ENCODE results near the gene TAAR9.

The TAAR9 gene

DNA sequence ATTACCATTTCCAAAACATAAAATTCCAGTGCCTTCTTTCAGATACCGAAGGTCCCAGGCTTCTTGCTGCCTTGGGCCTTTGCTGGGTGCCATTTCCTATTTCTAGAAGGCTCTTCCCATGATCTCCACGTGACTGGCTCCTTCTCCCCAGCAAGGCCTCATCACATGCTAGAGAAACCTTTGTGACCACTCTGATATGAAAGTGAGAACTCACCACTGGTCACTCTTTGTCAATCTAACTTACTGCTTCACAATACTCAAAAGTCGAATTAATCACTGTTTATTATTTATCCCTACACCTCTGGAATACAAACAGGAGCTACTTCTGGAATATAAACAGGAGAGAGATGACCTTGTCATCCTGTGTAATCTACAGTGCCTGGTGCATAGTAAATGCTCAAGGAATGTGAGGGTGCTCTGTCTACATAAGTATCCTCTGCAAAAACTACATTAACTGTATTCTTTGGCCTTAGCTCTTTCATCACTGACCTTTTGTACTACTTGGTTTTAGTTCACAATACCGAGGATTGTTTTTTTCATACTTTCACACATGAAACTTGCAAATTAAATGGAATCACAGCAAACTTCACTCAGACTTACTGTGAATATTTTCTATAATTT is 26.8 kb upstream of the TAAR9 start:
- H3K36me3 ChIP-seq (ENCODE audit: control insufficient read depth, low read length): peaks cover 56% of the 10 kb centered on the region
- no peaks in the 10 kb centered on the region for H4K20me1 ChIP-seq (ENCODE audit: control insufficient read depth, insufficient read depth, low read depth, low read length)
- peaks cover 72% of the 10 kb centered on the region for H3K4me1 ChIP-seq (ENCODE audit: control insufficient read depth, low read length)
- H3K9me3 ChIP-seq (ENCODE audit: control insufficient read depth, insufficient read depth, low read length): no peaks in the 10 kb centered on the region
- peak overlapping the region; percentile 93 for H3K4me2 ChIP-seq (ENCODE audit: low read length)
- H3K4me3 ChIP-seq (ENCODE audit: low read length): peak overlapping the region; percentile 84
- H3K27me3 ChIP-seq (ENCODE audit: control insufficient read depth, low read length): no peaks in the 10 kb centered on the region
- H3K27ac ChIP-seq (ENCODE audit: low read depth, low read length): peak overlapping the region; percentile 88
- H3K9me2 ChIP-seq (replicated peaks; ENCODE audit: control insufficient read depth, low read length): no peaks in the 10 kb centered on the region
- TF ChIP-seq CTCF (IDR thresholded peaks at IDR 0.05; ENCODE audit: low read depth, low read length, poor library complexity, severe bottlenecking) (no peak), EZH2phosphoT487 (IDR thresholded peaks at IDR 0.05; ENCODE audit: borderline replicate concordance, low read length) (no peak)
- H3F3A ChIP-seq (ENCODE audit: control insufficient read depth, insufficient read depth): peaks cover 21% of the 10 kb centered on the region
- peaks cover 74% of the 10 kb centered on the region for H3K79me2 ChIP-seq (ENCODE audit: control insufficient read depth, low read length)

DNA sequence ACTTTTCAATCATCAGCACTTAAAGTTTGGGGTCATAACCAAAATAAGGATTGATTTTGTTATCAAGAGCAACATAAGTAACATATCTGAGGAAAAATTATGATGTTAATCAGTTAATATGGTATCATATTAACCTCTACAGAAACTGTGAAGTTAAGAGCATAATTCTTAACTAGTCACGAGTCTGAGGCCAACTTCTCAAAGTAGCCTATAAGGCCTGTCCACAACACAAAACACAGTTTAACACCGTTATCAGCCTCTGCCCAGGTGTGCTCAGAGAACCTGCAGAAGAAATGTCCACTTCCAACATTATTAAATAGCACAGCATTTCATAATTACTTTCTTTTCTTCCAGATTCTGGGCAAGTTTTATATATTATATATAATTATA is 26.3 kb upstream of the TAAR9 start:
- H3K9me3 ChIP-seq (ENCODE audit: control insufficient read depth, insufficient read depth, low read length): no peaks in the 10 kb centered on the region
- peaks cover 51% of the 10 kb centered on the region for H3K36me3 ChIP-seq (ENCODE audit: control insufficient read depth, low read length)
- peak overlapping the region; percentile 84 for H3K4me3 ChIP-seq (ENCODE audit: low read length)
- no peaks in the 10 kb centered on the region for H3K27me3 ChIP-seq (ENCODE audit: control insufficient read depth, low read length)
- H3K9me2 ChIP-seq (replicated peaks; ENCODE audit: control insufficient read depth, low read length): no peaks in the 10 kb centered on the region
- H3K79me2 ChIP-seq (ENCODE audit: control insufficient read depth, low read length): peaks cover 69% of the 10 kb centered on the region
- peaks cover 67% of the 10 kb centered on the region for H3K4me1 ChIP-seq (ENCODE audit: control insufficient read depth, low read length)
- TF ChIP-seq EZH2phosphoT487 (IDR thresholded peaks at IDR 0.05; ENCODE audit: borderline replicate concordance, low read length): no peak
- TF ChIP-seq CTCF (IDR thresholded peaks at IDR 0.05; ENCODE audit: low read depth, low read length, poor library complexity, severe bottlenecking): no peak
- peaks cover 19% of the 10 kb centered on the region for H3F3A ChIP-seq (ENCODE audit: control insufficient read depth, insufficient read depth)
- H3K4me2 ChIP-seq (ENCODE audit: low read length): peak overlapping the region; percentile 93
- no peaks in the 10 kb centered on the region for H4K20me1 ChIP-seq (ENCODE audit: control insufficient read depth, insufficient read depth, low read depth, low read length)
- peak overlapping the region; percentile 88 for H3K27ac ChIP-seq (ENCODE audit: low read depth, low read length)

GRCh38 chr6:132512342-132512637 is 25.8 kb upstream of the TAAR9 start:
- no peaks in the 10 kb centered on the region for H3K9me2 ChIP-seq (replicated peaks; ENCODE audit: control insufficient read depth, low read length)
- peak overlapping the region; percentile 93 for H3K4me2 ChIP-seq (ENCODE audit: low read length)
- TF ChIP-seq EZH2phosphoT487 (IDR thresholded peaks at IDR 0.05; ENCODE audit: borderline replicate concordance, low read length): no peak
- no peak for TF ChIP-seq CTCF (IDR thresholded peaks at IDR 0.05; ENCODE audit: low read depth, low read length, poor library complexity, severe bottlenecking)
- no peaks in the 10 kb centered on the region for H3K27me3 ChIP-seq (ENCODE audit: control insufficient read depth, low read length)
- no peaks in the 10 kb centered on the region for H3K9me3 ChIP-seq (ENCODE audit: control insufficient read depth, insufficient read depth, low read length)
- peaks cover 46% of the 10 kb centered on the region for H3K36me3 ChIP-seq (ENCODE audit: control insufficient read depth, low read length)
- peak overlapping the region; percentile 84 for H3K4me3 ChIP-seq (ENCODE audit: low read length)
- peak overlapping the region; percentile 88 for H3K27ac ChIP-seq (ENCODE audit: low read depth, low read length)
- peaks cover 64% of the 10 kb centered on the region for H3K79me2 ChIP-seq (ENCODE audit: control insufficient read depth, low read length)
- peaks cover 63% of the 10 kb centered on the region for H3K4me1 ChIP-seq (ENCODE audit: control insufficient read depth, low read length)
- no peaks in the 10 kb centered on the region for H4K20me1 ChIP-seq (ENCODE audit: control insufficient read depth, insufficient read depth, low read depth, low read length)
- H3F3A ChIP-seq (ENCODE audit: control insufficient read depth, insufficient read depth): peaks cover 14% of the 10 kb centered on the region; the same call in 1 of the 2 replicates
